Activated gamma-delta T cell (primary cell): ENCODE measurements around the gene S100PBP.
"Not testable (repeated sequence)": the region's sequence is repeated elsewhere in the genome, so short reads cannot be mapped to it uniquely, and the experiment has no call there.

Source experiments
- DNase-seq: peaks from one replicate; lab custom pipeline; 2025; lab: John Stamatoyannopoulos, UW

The S100PBP gene

DNA sequence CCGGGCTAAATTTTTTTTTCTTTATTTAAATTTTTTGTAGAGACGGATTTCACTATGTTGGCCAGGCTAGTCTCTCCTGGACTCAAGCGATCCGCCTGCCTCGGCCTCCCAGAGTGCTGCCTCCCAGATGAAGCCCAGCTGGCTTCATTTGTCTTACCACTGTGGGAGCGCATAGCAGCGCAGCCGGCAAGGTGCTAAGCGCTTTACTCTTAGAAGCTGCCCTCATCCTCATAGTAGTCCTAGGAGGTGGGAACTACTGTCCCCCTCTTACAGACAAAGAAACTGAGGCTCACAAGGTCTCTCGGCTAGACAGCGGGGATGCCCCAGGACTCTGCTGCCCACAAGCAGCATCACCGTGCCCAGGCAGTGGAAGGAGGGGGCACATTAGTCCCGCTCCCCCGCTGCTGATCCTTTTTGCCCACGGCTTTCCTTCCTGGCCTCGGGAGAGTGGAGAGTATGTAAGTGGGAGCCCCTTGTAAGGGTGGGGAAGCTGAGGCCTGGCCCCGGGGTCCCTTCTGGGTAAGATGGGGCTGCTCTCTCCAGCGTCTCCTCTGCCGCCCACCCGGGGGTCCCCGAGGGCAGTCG lies 83.0 kb downstream of the S100PBP start:
- DNase-seq, result no peak

- DNase-seq, result no peak
Measured at GRCh38 chr1:32900956-32901822, 83.7 kb downstream of the S100PBP start, which contains the start of gene TMEM54. Gene TMEM54 (minus strand): TSS chr1:32901389. CDS start chr1:32901238, 151 bp downstream.

- no peak for DNase-seq
Measured at GRCh38 chr1:32901823-32902534, 84.5 kb downstream of the S100PBP start.

DNA sequence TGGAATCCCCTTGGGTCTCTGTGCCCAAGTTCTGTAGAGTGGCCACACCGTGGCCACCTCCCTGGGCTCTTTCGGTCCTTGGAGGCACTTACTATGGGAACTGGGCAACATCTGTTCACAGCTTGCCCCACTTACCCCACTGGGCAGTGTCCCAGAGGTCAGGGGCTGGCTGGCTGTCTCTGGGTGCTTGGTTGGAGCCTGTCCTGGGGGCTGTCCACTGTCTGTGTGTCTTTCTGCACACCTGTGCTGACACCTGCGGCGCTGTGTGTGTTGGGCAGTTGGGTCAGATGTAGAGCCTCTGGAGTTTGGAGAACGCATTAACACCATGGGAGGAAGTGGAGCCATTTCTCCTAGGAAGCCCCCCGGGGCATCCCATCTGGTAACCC lies 85.1 kb downstream of the S100PBP start:
- DNase-seq, result no peak

GRCh38 chr1:32903991-32904785 lies 86.7 kb downstream of the S100PBP start:
- DNase-seq, result no peak

- DNase-seq, result no peak
Measured at GRCh38 chr1:32904797-32905196, 87.3 kb downstream of the S100PBP start.

DNA sequence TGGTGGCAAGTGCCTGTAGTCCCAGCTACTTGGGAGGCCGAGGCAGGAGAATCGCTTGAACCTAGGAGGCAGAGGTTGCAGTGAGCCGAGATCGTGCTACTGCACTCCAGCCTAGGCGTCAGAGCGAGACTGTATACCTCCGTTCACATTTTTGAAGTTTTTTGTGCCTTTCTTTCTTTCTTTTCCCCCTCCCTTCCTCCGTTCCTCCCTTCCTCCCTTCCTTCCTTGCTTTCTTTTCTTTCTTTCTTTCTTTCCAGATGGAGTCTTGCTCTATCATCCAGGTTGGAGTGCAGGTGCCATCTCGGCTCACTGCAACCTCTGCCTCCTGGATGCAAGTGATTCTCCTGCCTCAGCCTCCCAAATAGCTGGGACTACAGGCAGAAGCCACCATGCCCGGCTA lies 88.1 kb downstream of the S100PBP start:
- not testable (repeated sequence) for DNase-seq

DNA sequence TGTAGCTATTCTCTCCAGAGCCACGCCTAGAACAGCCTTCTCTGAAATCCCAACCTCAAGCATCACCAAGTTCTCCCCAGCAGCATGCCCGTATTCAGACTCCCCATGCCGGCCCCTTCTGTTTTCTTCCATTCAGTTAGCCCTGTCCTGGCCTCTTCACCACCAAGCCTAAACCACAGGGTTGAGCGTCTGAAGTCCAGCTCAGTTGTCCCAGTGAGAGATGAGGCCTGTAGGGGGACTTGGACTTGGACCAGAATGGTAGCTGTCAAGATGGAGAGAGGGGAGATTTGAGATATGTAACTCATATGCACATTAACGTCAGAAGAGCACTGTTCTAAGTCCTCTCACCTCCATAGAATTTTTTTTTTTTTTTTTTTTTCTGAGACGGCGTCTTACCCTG lies 89.2 kb downstream of the S100PBP start:
- no peak for DNase-seq

GRCh38 chr1:32907435-32907834 lies 90.0 kb downstream of the S100PBP start:
- no peak for DNase-seq
